ELF-1 (cell line): ENCODE measurements around the gene MYBPHL.

Source experiments
- DNase-seq: peaks from one replicate; pipeline ENCODE4 v3.0.0-alpha.2; 2016; ENCODE audit warnings: low read depth, low spot score

Gene MYBPHL

GRCh38 chr1:109265741-109266330, 41.0 kb downstream of the MYBPHL start:
- no peak for DNase-seq

- no peak for DNase-seq
These were observed 41.8 kb downstream of the MYBPHL start for GRCh38 chr1:109265016-109265415.

GRCh38 chr1:109264379-109264755, 42.4 kb downstream of the MYBPHL start:
- no peak for DNase-seq

DNA sequence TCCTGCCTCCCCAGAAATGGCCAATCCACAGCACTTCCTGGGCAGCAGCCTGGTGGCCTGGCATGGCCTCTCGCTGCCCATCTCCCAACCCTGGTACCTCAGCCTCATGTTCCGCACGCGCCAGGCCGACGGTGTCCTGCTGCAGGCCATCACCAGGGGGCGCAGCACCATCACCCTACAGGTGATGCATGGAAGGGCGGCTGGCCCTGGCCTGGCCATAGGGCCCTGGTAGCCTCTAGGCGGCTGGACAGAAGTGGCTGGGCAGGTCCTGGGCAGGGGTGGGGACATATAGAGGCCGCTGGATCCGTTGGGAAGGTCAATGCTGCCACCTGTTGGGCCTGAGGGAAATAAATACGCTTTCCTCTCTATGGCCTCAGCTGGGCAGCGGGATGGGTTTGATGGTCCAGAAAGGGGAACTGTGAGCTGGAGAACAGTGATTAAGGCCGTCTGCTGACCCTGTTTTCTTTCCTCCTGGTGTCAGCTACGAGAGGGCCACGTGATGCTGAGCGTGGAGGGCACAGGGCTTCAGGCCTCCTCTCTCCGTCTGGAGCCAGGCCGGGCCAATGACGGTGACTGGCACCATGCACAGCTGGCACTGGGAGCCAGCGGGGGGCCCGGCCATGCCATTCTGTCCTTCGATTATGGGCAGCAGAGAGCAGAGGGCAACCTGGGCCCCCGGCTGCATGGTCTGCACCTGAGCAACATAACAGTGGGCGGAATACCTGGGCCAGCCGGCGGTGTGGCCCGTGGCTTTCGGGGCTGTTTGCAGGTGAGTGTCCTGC, 43.0 kb downstream of the MYBPHL start:
- peak; percentile 98 for DNase-seq

- no peak for DNase-seq
These were observed 43.6 kb downstream of the MYBPHL start for GRCh38 chr1:109263234-109263596.

DNA sequence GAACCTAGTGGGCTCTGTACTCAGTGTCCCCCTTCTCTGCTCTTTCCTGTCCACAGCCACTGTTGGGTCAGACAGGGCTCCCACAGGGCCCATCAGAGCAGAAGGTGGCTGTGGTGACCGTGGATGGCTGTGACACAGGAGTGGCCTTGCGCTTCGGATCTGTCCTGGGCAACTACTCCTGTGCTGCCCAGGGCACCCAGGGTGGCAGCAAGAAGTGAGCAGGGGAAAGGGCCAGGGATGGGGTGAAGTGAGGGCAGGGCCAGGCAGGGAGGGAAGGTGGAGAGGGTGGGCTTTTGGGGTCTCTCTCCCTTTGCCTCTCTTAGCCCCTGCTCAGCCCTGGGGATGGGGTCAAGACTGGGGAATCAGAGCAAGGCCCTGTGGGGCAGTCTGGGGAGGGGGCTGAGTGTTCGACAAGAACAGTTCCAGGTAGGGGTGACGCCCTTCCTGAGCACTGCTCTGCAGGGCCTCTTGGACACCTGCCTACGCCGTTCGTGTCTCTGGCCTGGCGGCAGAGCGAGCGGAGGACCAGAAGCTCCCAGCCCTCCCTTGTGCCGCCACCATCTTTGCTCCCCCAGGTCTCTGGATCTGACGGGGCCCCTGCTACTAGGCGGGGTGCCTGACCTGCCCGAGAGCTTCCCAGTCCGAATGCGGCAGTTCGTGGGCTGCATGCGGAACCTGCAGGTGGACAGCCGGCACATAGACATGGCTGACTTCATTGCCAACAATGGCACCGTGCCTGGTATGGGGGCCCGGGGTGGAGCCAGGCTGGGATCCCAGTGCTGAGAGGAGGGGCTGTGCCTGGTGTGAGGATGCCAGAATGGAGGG, 44.4 kb downstream of the MYBPHL start:
- DNase-seq, result no peak

DNA sequence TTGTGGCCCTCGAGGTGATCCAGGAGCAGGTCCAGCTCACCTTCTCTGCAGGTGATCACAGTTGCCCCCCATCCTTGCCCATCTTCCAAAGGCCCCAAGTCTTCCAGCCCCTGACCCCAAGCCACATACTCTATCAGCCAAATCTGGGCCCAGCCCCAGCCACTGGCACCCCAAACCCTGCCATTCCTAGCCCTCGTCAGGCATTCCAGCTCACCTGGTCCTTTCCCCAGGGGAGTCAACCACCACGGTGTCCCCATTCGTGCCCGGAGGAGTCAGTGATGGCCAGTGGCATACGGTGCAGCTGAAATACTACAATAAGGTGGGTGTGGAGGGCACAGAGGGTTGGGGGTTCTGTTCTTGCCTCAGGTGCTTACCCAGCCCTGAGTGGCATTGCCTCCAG, 45.2 kb downstream of the MYBPHL start:
- no peak for DNase-seq

DNA sequence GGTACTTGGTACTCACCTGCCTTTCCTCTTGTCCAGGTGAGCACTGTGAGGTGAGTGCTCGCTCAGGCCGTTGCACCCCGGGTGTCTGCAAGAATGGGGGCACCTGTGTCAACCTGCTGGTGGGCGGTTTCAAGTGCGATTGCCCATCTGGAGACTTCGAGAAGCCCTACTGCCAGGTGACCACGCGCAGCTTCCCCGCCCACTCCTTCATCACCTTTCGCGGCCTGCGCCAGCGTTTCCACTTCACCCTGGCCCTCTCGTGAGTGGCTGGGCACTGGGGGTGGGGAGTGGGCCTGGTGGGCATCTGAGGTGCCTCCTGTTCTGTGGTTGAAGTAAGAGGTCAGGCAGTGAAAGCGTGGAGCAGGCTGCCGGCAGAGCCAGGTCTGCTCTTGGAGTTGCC, 45.8 kb downstream of the MYBPHL start:
- no peak for DNase-seq

GRCh38 chr1:109259674-109260557, 46.9 kb downstream of the MYBPHL start:
- DNase-seq, result peak; percentile 44

GRCh38 chr1:109258481-109259466, 48.0 kb downstream of the MYBPHL start:
- peak; percentile 13 for DNase-seq

GRCh38 chr1:109257682-109258421, 49.0 kb downstream of the MYBPHL start:
- DNase-seq, result no peak

DNA sequence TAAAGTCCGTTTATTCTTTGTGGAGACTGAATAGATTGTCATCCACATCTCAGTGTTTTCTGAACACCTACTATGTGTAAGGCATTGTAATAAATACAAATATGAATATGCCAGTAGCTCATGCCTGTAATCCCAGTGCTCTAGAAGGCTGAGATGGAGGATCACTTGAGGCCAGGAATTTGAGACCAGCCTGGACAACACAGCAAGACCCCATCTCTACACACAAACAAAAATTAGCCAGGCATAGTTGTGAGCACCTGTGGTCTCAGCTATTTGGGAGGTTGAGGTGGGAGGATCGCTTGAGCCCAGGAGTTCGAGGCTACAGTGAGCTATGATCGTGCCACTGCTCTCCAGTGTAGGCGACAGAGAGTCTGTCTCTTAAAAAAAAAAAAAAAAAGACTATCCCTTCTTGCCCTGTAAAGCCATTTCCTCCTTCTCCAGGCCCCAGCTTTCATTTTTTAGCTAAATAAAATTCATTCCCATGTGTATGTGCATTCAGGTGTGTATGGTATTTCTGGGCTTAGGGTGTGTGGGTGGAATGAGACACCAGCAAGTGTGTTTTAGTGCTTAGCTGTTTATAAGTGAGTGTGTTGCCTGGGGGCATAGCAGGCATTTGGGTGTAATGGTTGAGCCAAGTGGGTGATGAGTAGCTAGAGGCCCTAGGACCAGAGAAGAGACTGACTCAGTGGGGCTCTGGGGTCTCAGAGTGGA, 49.7 kb downstream of the MYBPHL start:
- DNase-seq, result no peak

DNA sequence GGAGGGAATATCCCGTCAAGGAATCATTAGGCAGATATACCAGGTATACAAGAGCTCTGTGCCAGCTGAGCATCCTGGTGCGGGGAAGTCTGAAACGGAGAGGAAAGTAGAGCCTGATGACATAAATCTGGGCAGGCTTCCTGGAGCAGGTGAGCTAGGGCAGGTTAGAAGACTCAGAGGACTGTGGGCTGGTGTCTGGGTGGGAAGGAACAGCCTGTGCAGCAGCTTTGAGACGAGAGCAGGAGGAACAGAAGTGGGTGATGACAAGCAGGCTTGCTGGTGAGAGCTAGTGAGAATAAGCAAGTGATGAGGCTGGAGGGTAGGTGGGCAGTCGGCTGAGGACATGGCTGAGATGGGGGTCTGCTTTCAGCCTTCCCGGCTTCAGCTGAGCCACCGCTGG, 50.7 kb downstream of the MYBPHL start:
- DNase-seq, result no peak

DNA sequence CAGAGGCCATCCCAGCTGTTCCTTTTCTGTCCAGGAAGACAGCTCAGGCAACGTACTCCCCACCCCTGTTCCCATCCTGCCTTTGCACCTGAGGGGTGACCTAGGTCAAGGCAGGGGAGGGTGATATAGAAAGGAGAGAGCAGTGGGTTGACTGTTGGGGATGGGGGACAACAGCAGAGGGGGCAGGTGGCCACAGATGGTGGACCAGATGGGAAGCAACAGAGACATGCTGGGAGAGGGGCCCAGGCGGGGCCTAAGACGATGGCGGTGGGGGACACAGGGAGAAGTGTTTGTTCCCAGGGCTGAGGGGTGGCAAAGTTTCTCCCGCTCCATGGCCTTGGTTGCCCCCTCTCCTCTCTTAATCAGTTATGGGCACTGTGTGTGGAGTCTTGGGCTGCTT, 51.1 kb downstream of the MYBPHL start:
- no peak for DNase-seq

DNA sequence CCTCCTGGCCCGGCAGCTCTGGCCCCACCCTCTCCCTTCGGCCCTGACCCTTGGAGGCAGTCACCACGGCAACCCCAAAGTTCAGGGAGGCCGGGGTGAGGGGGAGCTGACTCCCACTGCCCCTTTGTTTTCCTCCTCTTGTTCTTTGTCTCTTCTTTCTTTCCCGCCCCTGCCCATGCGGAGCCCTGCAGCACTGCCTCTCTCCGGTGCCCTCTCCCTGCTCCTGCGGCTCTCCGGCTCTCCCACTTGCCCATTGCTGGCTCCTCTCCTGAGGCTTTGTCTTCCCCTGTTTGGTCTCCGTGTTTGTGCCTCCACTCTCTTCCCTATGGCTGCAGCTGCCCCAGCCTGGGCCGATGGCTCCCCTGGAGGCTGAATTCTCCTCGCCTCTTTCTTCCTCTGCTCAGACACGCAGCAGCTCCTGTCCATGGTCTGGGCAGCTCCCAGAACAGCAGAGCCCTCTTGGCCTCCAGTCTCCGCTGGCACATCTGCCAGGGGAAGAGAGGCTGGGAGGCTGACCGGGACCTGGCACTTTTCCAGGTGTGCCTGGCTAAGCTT, 51.6 kb downstream of the MYBPHL start:
- peak; percentile 59 for DNase-seq

GRCh38 chr1:109254621-109255096, 52.2 kb downstream of the MYBPHL start:
- DNase-seq, result peak; percentile 68

DNA sequence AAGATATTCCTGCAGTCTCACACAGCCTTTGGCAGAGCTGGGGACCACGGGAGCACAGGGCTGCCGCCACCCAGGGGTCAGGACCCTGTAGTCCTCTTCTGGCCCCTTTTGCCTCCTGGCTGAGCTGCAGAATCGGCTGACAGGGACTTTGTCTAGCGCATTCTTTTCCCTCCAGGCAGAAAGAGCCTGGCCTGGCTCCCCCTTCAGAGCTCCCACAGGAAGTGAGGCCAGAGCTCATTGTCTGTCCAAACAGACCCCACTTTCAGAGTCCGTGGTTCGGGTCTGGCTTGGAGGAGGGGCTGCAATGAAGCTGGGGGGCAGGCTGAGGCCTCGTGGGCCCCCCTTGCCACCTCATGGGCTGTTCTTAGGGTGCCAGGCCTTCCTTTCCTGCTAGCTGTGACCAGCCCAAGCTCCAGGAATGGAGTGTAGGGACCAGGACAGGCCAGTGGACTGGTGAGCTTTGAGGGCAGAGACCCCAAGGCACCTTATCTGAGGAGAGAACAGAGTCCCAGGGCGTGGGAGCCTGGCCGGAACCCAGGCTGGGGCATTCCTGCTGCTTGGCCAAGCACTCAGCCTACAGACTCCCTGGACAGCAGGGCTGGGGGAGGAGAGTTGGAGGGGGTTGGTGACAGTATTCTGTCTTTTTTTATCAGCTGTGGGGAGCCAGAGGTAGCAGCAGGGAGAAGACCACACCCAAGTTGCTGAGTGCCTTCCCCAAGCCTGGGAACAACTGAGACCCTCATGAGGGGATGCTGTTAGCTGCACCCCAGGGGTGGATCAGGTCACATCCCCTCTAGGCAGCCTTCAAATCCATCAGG, 52.8 kb downstream of the MYBPHL start:
- DNase-seq, result peak; percentile 81
